ENCODE results near the gene STEAP1B.
"Not testable (repeated sequence)": the region's sequence is repeated elsewhere in the genome, so short reads cannot be mapped to it uniquely, and the experiment has no call there.

The STEAP1B gene

GRCh38 chr7:22499888-22500689 lies at the start of gene STEAP1B:
TSS of gene STEAP1B (minus strand) at chr7:22500188. CDS start at chr7:22494855, 5,333 bp downstream.
- peak; percentile 79 to 82 for DNase-seq

- DNase-seq: no peak
Measured at GRCh38 chr7:22549051-22549450, 49.1 kb upstream of the STEAP1B start.

GRCh38 chr7:22548313-22548712 lies 48.3 kb upstream of the STEAP1B start:
- DNase-seq: no peak

- DNase-seq: no peak
Measured at GRCh38 chr7:22546769-22547168, 46.8 kb upstream of the STEAP1B start.

- no peak for DNase-seq
Measured at GRCh38 chr7:22545529-22545928, 45.5 kb upstream of the STEAP1B start.

- no peak for DNase-seq
Measured at GRCh38 chr7:22544245-22544644, 44.3 kb upstream of the STEAP1B start.

- no peak for DNase-seq
Measured at GRCh38 chr7:22543169-22543568, 43.2 kb upstream of the STEAP1B start.

- no peak for DNase-seq
Measured at GRCh38 chr7:22542669-22543068, 42.7 kb upstream of the STEAP1B start.

- no peak for DNase-seq
Measured at GRCh38 chr7:22542254-22542653, 42.3 kb upstream of the STEAP1B start.

- no peak for DNase-seq
Measured at GRCh38 chr7:22541789-22542188, 41.8 kb upstream of the STEAP1B start.

- DNase-seq: not testable (repeated sequence)
Measured at GRCh38 chr7:22528537-22528936, 28.5 kb upstream of the STEAP1B start.

GRCh38 chr7:22524353-22524947 lies 24.5 kb upstream of the STEAP1B start:
- not testable (repeated sequence) for DNase-seq

- not testable (repeated sequence) for DNase-seq
Measured at GRCh38 chr7:22523478-22524352, 23.7 kb upstream of the STEAP1B start.

GRCh38 chr7:22519560-22519959 lies 19.6 kb upstream of the STEAP1B start:
- DNase-seq: not testable (repeated sequence)

- DNase-seq: not testable (repeated sequence)
Measured at GRCh38 chr7:22516950-22517349, 17.0 kb upstream of the STEAP1B start.

- not testable (repeated sequence) for DNase-seq
Measured at GRCh38 chr7:22514963-22515362, 15.0 kb upstream of the STEAP1B start.

GRCh38 chr7:22507320-22507719 lies 7.3 kb upstream of the STEAP1B start:
- not testable (repeated sequence) for DNase-seq

GRCh38 chr7:22506316-22507020 lies 6.5 kb upstream of the STEAP1B start:
- DNase-seq: not testable (repeated sequence)

GRCh38 chr7:22504519-22504918 lies 4.5 kb upstream of the STEAP1B start:
- not testable (repeated sequence) for DNase-seq

- DNase-seq: not testable (repeated sequence)
Measured at GRCh38 chr7:22502104-22502503, 2.1 kb upstream of the STEAP1B start.

- peak in 1 of 2 donors; percentile 41 for DNase-seq
Measured at GRCh38 chr7:22501336-22501735, 1.3 kb upstream of the STEAP1B start.

- no peak for DNase-seq
Measured at GRCh38 chr7:22499044-22499443, 944 bp downstream of the STEAP1B start.

GRCh38 chr7:22496912-22497311 lies 3.1 kb downstream of the STEAP1B start:
- not testable (repeated sequence) for DNase-seq

All from CD4-positive, alpha-beta T cell treated with Interleukin-4 for 1 hour (primary cell).